ENCODE data around the gene NINJ2. TPM values are rescaled to one million over a fixed set of nuclear protein-coding genes. Genes with fewer than 3 reads are reported as not detected.

Gene NINJ2
- polyA plus RNA-seq, 2 of the 4 experiments (the other 2 are of a cell fraction), result 0.76 to 1.2 TPM

DNA sequence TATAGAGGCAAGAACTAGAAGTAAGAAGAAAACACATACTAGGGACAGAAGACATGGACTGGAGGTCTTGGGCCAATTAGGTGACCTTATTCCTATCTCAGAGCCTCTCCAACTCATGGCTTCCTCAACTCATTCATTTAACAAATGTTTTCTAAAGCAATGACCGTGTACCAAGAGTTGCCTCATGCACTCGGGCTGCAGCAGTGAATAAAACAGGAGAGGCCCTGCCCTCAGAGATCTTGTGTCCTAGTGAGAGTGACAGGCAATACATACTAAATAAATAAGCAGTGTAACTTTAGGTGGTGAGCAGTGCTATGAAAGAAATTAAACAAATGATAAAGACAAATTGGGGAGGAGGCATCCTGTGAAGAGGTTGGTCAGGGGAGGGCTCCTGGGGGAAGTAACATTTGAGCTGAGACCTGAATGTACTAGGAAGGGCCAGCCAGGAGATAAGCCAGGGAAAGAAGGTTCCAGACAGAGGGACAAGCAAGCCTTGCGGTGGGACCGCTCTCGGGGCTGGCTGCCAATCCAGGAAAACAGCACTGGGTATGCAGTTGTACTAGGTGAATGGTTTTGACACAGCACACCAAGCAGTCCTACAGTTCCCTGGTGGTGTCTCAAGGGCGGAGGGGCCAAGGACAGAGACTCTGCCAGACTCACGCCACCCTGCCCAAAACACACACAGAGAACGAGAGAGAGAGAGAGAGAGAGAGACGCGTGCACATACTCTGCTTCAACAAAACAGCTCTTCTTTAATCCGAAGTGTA lies 1.3 kb downstream of the NINJ2 start:
- Histone ChIP-seq H3K9me3 (no peaks in the 10 kb centered on the region), H3K4me3 (no peak overlapping the region), H3K27ac (no peak overlapping the region; a peak in 1 of 6 replicates), H3K4me2 (no peak overlapping the region), H3K4me1 (peaks cover 6% of the 10 kb centered on the region)
- 86% methylated on average over 11 of the region's 11 CpGs for WGBS (ENCODE audit: missing lambda C conversion rate)
- TF ChIP-seq EHF (CRISPR knock-in tag; IDR thresholded peaks at IDR 0.05) (no peak), HES2 (IDR thresholded peaks at IDR 0.05) (no peak), KDM1A (IDR thresholded peaks at IDR 0.05; ENCODE audit: low read depth) (no peak)
- FAIRE-seq (no peak), DNase-seq (ENCODE audit: low read depth in 1 of 2, low spot score in 1 of 2) (no peak), ATAC-seq (peak in 1 of 2 experiments; percentile 21; a peak in 2 of 6 replicates)
- ChIA-PET CTCF (interaction anchor here (0.8 to 1.3 kb wide), 5 partner anchors 12 to 220 kb away, joined by 3 to 5 read pairs (median 3); no protein-coding TSS in a partner anchor), POLR2A (no interaction called here)

DNA sequence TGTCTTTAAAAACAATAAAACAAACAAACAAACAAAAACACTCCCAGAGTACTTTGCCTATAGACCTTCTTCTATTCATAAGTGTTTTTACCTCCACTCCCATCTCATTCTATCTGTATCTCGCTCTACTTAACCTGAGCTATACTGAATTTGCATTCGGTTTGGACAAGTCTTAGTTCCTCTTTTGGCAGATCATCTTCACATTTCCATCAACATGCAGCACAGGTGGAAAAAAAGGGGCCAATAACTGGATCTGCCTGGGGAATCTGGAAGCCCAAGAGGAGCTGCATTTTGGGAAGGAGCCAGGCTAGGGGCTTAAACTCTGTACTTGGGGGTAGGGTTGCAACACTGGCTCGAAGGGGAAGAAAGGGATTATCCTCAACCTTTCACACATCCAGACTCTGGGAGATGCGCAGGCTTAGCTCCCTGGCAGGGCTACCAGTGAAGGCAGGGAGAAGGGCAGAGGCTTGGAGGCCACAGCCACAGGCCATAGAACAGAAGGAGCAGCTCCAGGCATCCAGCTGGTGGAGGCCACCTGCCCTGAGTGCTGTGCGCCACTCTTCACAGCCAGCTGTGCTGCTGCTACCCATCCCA lies 4.1 kb downstream of the NINJ2 start:
- H3K4me1 ChIP-seq, result no peaks in the 10 kb centered on the region
- ChIA-PET POLR2A (no interaction called here), CTCF (interaction anchor here (1.4 to 1.6 kb wide), 2 partner anchors 35 to 91 kb away, joined by 3 read pairs; no protein-coding TSS in a partner anchor)
- ATAC-seq (no peak; a peak in 1 of 6 replicates), FAIRE-seq (no peak), DNase-seq (ENCODE audit: low read depth in 1 of 2, low spot score in 1 of 2) (no peak)
- H3K9me3 ChIP-seq, result no peaks in the 10 kb centered on the region
- H3K4me3 ChIP-seq, result no peak overlapping the region
- no peak overlapping the region for H3K4me2 ChIP-seq
- TF ChIP-seq RAD21 (conservative IDR thresholded peaks at IDR 0.05 in 1 of 2, IDR thresholded peaks at IDR 0.05 in 1 of 2) (no peak), SREBF2 (IDR thresholded peaks at IDR 0.05) (no peak), CEBPB (IDR thresholded peaks at IDR 0.05) (no peak), RFX5 (IDR thresholded peaks at IDR 0.05) (no peak), RARB (CRISPR knock-in tag; IDR thresholded peaks at IDR 0.05) (no peak), MAFK (IDR thresholded peaks at IDR 0.05; ENCODE audit: partially characterized antibody) (no peak), SMC3 (IDR thresholded peaks at IDR 0.05) (no peak), TP53 (CRISPR knock-in tag; IDR thresholded peaks at IDR 0.05) (no peak), E2F6 (IDR thresholded peaks at IDR 0.05; ENCODE audit: borderline replicate concordance, low read depth) (no peak)
- 75% methylated on average over 5 of the region's 5 CpGs for WGBS (ENCODE audit: missing lambda C conversion rate)
- no peak overlapping the region for H3K27ac ChIP-seq

DNA sequence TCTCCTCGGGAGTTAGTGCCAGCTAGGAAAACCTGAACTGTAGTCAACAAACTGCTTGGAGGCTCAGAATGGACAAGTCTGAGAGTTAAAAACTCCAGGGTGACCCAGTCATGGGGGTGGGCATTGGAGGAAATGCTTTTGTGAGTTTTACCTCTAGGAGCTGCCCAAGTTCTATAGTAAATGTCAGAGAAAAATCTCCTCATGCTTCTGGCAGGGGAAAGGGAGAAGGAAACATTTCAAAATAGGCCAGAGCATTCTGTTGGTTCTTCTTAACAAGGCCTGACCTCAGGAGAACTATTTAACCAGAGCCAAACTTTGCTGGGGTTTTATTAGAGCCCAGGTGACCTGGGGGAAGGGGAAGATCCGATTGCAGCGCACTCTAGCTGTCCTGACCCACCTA lies 12.3 kb downstream of the NINJ2 start:
- no peak for FAIRE-seq
- ChIA-PET POLR2A (no interaction called here), CTCF (interaction anchor here (0.9 to 1.9 kb wide), 3 partner anchors 20 to 100 kb away, joined by 3 to 9 read pairs (median 3); no protein-coding TSS in a partner anchor)
- no peak for ATAC-seq
- 86% methylated on average over 3 of the region's 3 CpGs for WGBS (ENCODE audit: missing lambda C conversion rate)
- no peak for DNase-seq (ENCODE audit: low read depth in 1 of 2, low spot score in 1 of 2)
- Histone ChIP-seq H3K4me1 (peaks cover 11% of the 10 kb centered on the region), H3K4me3 (no peak overlapping the region), H3K27ac (no peak overlapping the region), H3K9me3 (0 out of 3 replicates have a peak, but pooled peaks cover 2% of the 10 kb centered on the region), H3K4me2 (no peak overlapping the region)
- TF ChIP-seq CHD4 (IDR thresholded peaks at IDR 0.05; ENCODE audit: borderline replicate concordance) (no peak), ZSCAN20 (CRISPR knock-in tag; IDR thresholded peaks at IDR 0.05) (no peak), RCOR1 (IDR thresholded peaks at IDR 0.05; ENCODE audit: low read depth, low read length) (no peak), TFCP2L1 (CRISPR knock-in tag; IDR thresholded peaks at IDR 0.05) (no peak), MYC (IDR thresholded peaks at IDR 0.05; ENCODE audit: borderline replicate concordance, low read length) (no peak), FOXS1 (CRISPR knock-in tag; IDR thresholded peaks at IDR 0.05) (no peak), CEBPB (IDR thresholded peaks at IDR 0.05) (no peak), ZC3H11A (IDR thresholded peaks at IDR 0.05) (no peak), POLR2A (IDR thresholded peaks at IDR 0.05; ENCODE audit: low read length) (no peak), ESRRA (IDR thresholded peaks at IDR 0.05; ENCODE audit: borderline replicate concordance, low read length) (no peak), HEYL (CRISPR knock-in tag; IDR thresholded peaks at IDR 0.05) (no peak), RNF2 (IDR thresholded peaks at IDR 0.05; ENCODE audit: borderline replicate concordance, low read depth) (no peak), EHF (CRISPR knock-in tag; IDR thresholded peaks at IDR 0.05) (no peak), MAZ (IDR thresholded peaks at IDR 0.05; ENCODE audit: borderline replicate concordance, low read depth, low read length) (no peak), PBX3 (IDR thresholded peaks at IDR 0.05) (no peak)

Measured in A549 (cell line).